ENCODE results near the gene LIMA1.

LIMA1 gene

DNA sequence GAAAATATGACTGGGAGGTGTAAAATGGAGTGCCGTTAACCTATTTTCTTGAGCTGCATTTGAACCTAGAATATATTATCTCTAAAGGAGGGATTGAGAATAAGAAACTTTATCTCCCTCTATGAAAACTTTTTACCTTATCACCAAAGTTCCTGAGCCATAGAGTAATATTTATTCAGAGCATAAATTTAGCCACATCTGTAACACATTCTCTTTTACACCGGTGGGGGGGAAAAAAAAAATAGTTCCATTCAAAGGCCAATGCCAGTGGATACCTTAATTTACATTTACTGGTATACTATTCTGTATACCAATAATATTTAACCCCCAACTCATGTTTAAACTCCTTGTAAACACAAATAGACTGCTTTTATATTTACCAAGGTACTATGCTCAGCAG lies 137.9 kb downstream of the LIMA1 start:
- DNase-seq (ENCODE audit: low read depth in 2 of 2) = no peak

DNA sequence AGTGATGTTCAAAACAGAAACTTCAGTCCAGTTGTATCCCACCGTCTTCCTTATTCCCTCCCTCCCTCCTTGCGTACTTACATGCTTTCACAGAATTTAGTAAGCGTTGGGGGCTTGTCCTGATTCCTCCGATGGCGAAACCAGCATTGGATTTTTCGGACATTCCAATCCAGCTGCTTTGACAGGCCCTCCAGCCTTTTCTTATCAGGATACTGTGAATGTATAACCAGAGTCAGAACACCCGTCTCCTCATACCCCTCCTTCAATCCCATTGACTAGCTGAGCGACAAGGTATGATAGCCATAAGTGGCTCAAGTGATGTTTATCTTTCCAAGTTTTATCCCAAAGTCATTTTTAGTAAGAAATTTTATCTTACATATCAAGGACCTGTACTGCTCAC lies 140.3 kb downstream of the LIMA1 start:
- DNase-seq (ENCODE audit: low read depth in 2 of 2) = no peak

DNA sequence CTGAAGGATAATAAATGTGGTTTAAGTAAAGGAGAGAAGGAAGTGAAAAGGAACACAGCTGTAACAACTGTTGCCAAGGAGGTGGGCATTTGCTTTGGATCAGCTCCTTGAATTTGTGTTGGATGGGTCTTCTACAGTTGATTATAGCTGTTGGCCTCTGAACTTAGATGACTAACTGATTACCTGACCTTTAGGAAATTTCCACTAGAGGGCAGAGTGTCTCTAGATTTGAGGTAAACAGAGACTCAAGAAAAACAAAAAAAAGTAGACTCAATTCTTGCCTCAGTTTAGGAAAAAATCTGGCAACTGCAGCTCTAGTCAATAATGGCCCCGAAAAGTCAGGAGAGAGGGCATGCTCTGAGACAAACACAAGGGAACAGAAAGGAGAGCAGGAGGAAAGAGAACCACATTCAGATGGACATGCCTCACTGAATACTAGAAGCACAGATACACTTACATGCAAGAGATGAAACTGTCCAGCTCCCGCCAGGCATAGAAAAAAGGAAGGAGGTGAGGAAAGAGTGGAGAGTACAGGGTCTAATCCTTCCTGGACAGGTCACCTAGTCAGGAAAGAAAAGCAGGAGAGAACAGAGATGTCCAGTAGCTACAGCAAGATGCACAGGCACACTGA lies 150.7 kb downstream of the LIMA1 start:
- no peak for DNase-seq (ENCODE audit: low read depth in 2 of 2)

DNA sequence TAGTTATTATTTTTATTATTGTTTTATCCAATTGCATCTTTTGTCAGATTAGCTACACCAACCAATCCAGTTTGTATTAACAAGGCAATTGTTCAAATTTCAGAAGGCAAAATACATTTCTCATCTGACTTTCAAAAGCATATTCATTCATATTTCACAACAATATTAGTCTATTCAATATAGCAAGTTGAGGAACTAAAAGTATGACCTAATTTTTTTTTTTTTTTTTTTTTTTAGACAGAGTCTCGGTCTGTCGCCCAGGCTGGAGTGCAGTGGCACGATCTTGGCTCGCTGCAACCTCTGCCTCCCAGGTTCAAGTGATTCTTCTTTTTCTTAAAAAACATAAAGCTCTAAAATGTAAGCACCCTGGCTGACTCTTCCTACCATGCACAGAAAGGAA lies 154.0 kb downstream of the LIMA1 start:
- no peak for DNase-seq (ENCODE audit: low read depth in 2 of 2)

DNA sequence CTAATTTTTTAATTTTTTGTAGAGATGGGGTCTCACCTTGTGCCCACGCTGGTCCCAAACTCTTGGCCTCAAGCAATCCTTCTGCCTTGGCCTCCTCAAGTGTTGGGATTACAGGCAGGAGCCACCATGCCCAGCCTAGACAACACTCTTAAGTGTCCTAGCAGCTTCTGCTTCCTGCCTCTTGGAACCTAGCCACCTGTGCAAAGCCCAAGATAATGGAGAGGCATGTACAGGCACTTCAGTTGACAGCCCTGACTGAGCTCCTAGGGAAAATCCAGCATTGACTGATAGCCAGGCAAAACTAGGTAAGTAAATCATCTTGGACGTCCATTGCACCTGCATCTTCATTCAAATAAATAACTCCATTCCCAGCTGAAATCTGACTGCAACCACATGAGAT lies 155.8 kb downstream of the LIMA1 start:
- DNase-seq (ENCODE audit: low read depth in 2 of 2) = no peak
